Airway epithelial cell (primary cell): Measurements from ENCODE around the gene EDEM1. TPM values are rescaled to one million over a fixed set of nuclear protein-coding genes. Genes with fewer than 3 reads are reported as not detected.

Source experiments
- total RNA-seq: library from RNA; depleted of rRNA; stranded (reverse); fragments of >200 nt; gene quantifications from 2 replicates; pipeline ENCODE4 v1.2.3, GENCODE V29; 2015

Gene EDEM1
- total RNA-seq, result 34.1 and 66.8 TPM in 2 replicates

DNA sequence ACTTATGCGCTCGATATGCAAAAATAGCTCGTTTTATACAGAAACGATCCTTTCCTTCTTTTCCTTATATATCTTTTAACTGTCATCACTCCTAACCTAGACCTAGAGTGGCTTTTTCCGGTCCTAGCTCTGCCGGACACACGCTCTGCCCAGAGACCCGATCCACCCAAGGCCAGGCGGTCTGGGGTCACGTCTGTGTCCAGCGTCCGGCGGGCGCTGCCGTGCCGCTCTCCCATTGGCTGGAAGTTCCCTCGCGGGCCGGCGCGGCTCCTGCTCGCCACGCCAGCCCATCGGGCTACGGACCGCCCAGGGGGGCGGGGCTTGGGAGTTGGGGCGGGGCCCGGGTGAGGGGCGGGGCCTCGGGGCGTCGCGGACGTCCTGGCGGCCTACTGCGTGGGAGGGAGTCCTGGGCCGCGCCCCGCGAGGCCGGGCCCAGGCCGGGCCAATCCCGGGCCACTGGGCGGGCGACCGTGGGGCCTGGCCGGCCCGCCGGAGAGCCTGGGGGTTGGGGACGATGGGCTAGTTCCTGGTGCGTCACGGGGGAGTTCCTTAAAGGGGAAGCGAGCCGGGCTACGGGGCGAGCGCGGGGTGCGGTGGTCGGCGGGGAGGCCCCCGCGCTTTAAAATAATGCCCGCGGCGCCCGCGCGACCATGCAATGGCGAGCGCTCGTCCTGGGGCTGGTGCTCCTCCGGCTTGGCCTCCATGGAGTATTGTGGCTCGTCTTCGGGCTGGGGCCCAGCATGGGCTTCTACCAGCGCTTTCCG is at the start of gene EDEM1:
Gene EDEM1, plus strand, starts transcription at position 552 of the 764 bp plus-strand sequence. Its CDS starts 99 bp downstream, at position 651.

Other genes starting within 250 kb of the EDEM1 start
- gene BHLHE40, start 208.3 kb upstream of the EDEM1 start, total RNA-seq, result 112 and 139 TPM in 2 replicates
- 25.5 and 34.8 TPM in 2 replicates for gene ARL8B, start 65.4 kb upstream of the EDEM1 start, total RNA-seq